Measurements from ENCODE around the gene RNF152.

- TF ChIP-seq CTCF (IDR thresholded peaks at IDR 0.05) (no peak), POLR2AphosphoS5 (IDR thresholded peaks at IDR 0.05; ENCODE audit: insufficient read depth in 1 of 2, low read depth in 1 of 2) (no peak)
Observed at GRCh38 chr18:61922435-61922834, 29.6 kb upstream of the RNF152 start.
